WTC11 (cell line): ENCODE data around the gene PRKCB. TPM values are rescaled to one million over a fixed set of nuclear protein-coding genes. Genes with fewer than 3 reads are reported as not detected.

ENCODE experiments used
- ATAC-seq: fragments of 200-7000 bp; cut with Tn5 transposase; 2 replicates; pipeline ENCODE4 v1.10.0; 2021; ENCODE audit warnings: mild to moderate bottlenecking, moderate library complexity
- CTCF ChIA-PET: fragments of 300-600 bp; sonication (Branson Sonifier 250); formaldehyde crosslinking; loops from one replicate; lab custom pipeline; 2021; ENCODE audit warnings: antibody characterized with exemption; lab: Charles Lee
- POLR2A ChIA-PET: fragments of 350-600 bp; sonication (Branson Sonifier 250); formaldehyde crosslinking; loops from one replicate; lab custom pipeline; 2021; ENCODE audit warnings: antibody characterized with exemption; lab: Charles Lee
- DNase-seq: peaks from one replicate; pipeline ENCODE4 v3.0.0; 2021; ENCODE audit warnings: low spot score
- H3K27ac Mint-ChIP-seq: 2 replicates; pipeline ENCODE4 v1.8.0; 2021; ENCODE audit warnings: mixed read lengths
- H3K27me3 Mint-ChIP-seq: 2 replicates; pipeline ENCODE4 v1.8.0; 2021; ENCODE audit warnings: low read depth, mild to moderate bottlenecking, moderate library complexity, mixed read lengths
- H3K36me3 Mint-ChIP-seq: 2 replicates; pipeline ENCODE4 v1.8.0; 2021; ENCODE audit warnings: mixed read lengths
- H3K4me1 Mint-ChIP-seq: 2 replicates; pipeline ENCODE4 v1.8.0; 2022; ENCODE audit warnings: mixed read lengths
- H3K4me3 Mint-ChIP-seq: 2 replicates; pipeline ENCODE4 v1.8.0; 2021; ENCODE audit warnings: mild to moderate bottlenecking, moderate library complexity, mixed read lengths
- H3K9me3 Mint-ChIP-seq: 2 replicates; pipeline ENCODE4 v1.8.0; 2021; ENCODE audit warnings: mixed read lengths
- ELF4 ChIP-seq: sonication (generic); formaldehyde crosslinking; IDR thresholded peaks from 2 replicates; pipeline ENCODE4 v1.8.1; 2022; ENCODE audit warnings: low read depth, mild to moderate bottlenecking, moderate library complexity, missing genetic modification reagents
- EMX1 ChIP-seq: fragments of 250-450 bp; sonication (Bioruptor Pico); IDR thresholded peaks from 2 replicates; pipeline ENCODE4 v1.8.0; 2021; ENCODE audit warnings: mild to moderate bottlenecking
- FOXK1 ChIP-seq: sonication (generic); formaldehyde crosslinking; IDR thresholded peaks from 2 replicates; pipeline ENCODE4 v1.8.0; 2022; ENCODE audit warnings: mild to moderate bottlenecking, moderate library complexity, missing genetic modification reagents
- GABPB1 ChIP-seq: sonication (generic); formaldehyde crosslinking; IDR thresholded peaks from 2 replicates; pipeline ENCODE4 v1.8.1; 2023; ENCODE audit warnings: mild to moderate bottlenecking, missing genetic modification reagents
- HMGA2 ChIP-seq: fragments of 250-450 bp; sonication (Bioruptor Pico); IDR thresholded peaks from 2 replicates; pipeline ENCODE4 v1.4.0; 2021; ENCODE audit warnings: mild to moderate bottlenecking, moderate library complexity
- IRF2 ChIP-seq: sonication (generic); formaldehyde crosslinking; IDR thresholded peaks from 2 replicates; pipeline ENCODE4 v1.8.0; 2022; ENCODE audit warnings: low read depth, missing genetic modification reagents, borderline replicate concordance
- NFATC4 ChIP-seq: fragments of 250-450 bp; sonication (Bioruptor Pico); IDR thresholded peaks from 2 replicates; pipeline ENCODE4 v1.9.0; 2021; ENCODE audit warnings: mild to moderate bottlenecking
- NFYB ChIP-seq: sonication (generic); formaldehyde crosslinking; conservative IDR thresholded peaks from 2 replicates; pipeline ENCODE4 v1.8.0; 2022; ENCODE audit warnings: low read depth, missing genetic modification reagents
- NR3C1 ChIP-seq: sonication (generic); formaldehyde crosslinking; conservative IDR thresholded peaks from 2 replicates; pipeline ENCODE4 v1.8.1; 2023; ENCODE audit warnings: low read depth, mild to moderate bottlenecking, missing genetic modification reagents
- OVOL2 ChIP-seq: fragments of 250-450 bp; sonication (Bioruptor Pico); IDR thresholded peaks from 2 replicates; pipeline ENCODE4 v1.9.0; 2021; ENCODE audit warnings: mild to moderate bottlenecking, borderline replicate concordance
- RELA ChIP-seq: sonication (generic); formaldehyde crosslinking; IDR thresholded peaks from 2 replicates; pipeline ENCODE4 v1.8.1; 2022; ENCODE audit warnings: missing genetic modification reagents, mild to moderate bottlenecking, borderline replicate concordance
- SMAD4 ChIP-seq: sonication (generic); formaldehyde crosslinking; IDR thresholded peaks from 2 replicates; pipeline ENCODE4 v1.8.0; 2022; ENCODE audit warnings: mild to moderate bottlenecking, missing genetic modification reagents
- TP53 ChIP-seq: sonication (generic); formaldehyde crosslinking; IDR thresholded peaks from 2 replicates; pipeline ENCODE4 v1.8.1; 2023; ENCODE audit warnings: mild to moderate bottlenecking, missing genetic modification reagents
- ZNF121 ChIP-seq: sonication (generic); formaldehyde crosslinking; IDR thresholded peaks from 2 replicates; pipeline ENCODE4 v1.8.0; 2023; ENCODE audit warnings: missing genetic modification reagents
- ZNF317 ChIP-seq: sonication (generic); formaldehyde crosslinking; IDR thresholded peaks from 2 replicates; pipeline ENCODE4 v1.8.1; 2023; ENCODE audit warnings: low read depth, mild to moderate bottlenecking, moderate library complexity, missing genetic modification reagents, borderline replicate concordance
- ZNF423 ChIP-seq: fragments of 250-450 bp; sonication (Bioruptor Pico); IDR thresholded peaks from 2 replicates; pipeline ENCODE4 v2.1.2; 2022; ENCODE audit warnings: mild to moderate bottlenecking, moderate library complexity
- total RNA-seq: library from RNA; stranded (reverse); gene quantifications from 3 replicates; pipeline ENCODE4 v1.2.3, GENCODE V29; 2021
- TF ChIP-seq, protein P1 (sequence below): sonication (generic); formaldehyde crosslinking; IDR thresholded peaks from 2 replicates; pipeline ENCODE4 v1.8.1; 2022; ENCODE audit warnings: mild to moderate bottlenecking, missing genetic modification reagents, moderate library complexity, borderline replicate concordance
- TF ChIP-seq, protein P2 (sequence below): sonication (generic); formaldehyde crosslinking; IDR thresholded peaks from 2 replicates; pipeline ENCODE4 v1.8.1; 2022; ENCODE audit warnings: missing genetic modification reagents, borderline replicate concordance
- TF ChIP-seq, protein P3 (sequence below): sonication (generic); formaldehyde crosslinking; IDR thresholded peaks from 2 replicates; pipeline ENCODE4 v1.8.1; 2022; ENCODE audit warnings: low read depth, mild to moderate bottlenecking, moderate library complexity, missing genetic modification reagents, borderline replicate concordance
- TF ChIP-seq, protein P4 (sequence below): sonication (generic); formaldehyde crosslinking; IDR thresholded peaks from 2 replicates; pipeline ENCODE4 v1.8.0; 2022; ENCODE audit warnings: mild to moderate bottlenecking, missing genetic modification reagents
- TF ChIP-seq, protein P5 (sequence below): sonication (generic); formaldehyde crosslinking; IDR thresholded peaks from 2 replicates; pipeline ENCODE4 v1.8.0; 2022; ENCODE audit warnings: mild to moderate bottlenecking, missing genetic modification reagents

Gene PRKCB
- total RNA-seq, 1 experiment from 2014 or later, result 6.9 TPM

DNA sequence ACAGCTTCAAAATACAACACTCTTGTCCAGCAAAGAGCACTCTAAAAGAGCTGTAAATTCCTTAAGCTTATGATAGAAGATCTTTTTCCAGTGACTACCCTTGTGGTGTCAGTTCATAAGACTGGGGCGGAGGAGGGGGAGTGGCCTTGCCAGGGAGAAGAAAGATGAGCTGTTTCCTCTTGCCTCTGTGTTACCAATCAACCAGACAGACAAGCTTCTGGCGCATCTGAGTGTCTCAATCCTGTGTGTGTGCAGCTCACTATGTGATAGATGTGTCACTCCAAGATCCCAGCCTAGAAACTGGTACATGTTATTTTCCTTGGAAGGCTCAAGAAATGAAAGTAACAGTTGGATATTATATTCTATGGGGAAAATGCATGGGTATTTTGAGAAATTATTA is 253.0 kb downstream of the PRKCB start:
- Mint-ChIP-seq H3K27ac (no peak overlapping the region), H3K27me3 (no peaks in the 10 kb centered on the region), H3K36me3 (peaks cover 19% of the 10 kb centered on the region), H3K4me1 (peaks cover 9% of the 10 kb centered on the region), H3K4me3 (no peak overlapping the region), H3K9me3 (peaks cover 23% of the 10 kb centered on the region)
- TF ChIP-seq ZNF423 (no peak), OVOL2 (CRISPR knock-in tag) (no peak), NR3C1 (CRISPR knock-in tag) (no peak), TP53 (CRISPR knock-in tag) (no peak), RELA (CRISPR knock-in tag) (no peak), FOXK1 (no peak), HMGA2 (no peak)
- TF ChIP-seq, protein P1, sequence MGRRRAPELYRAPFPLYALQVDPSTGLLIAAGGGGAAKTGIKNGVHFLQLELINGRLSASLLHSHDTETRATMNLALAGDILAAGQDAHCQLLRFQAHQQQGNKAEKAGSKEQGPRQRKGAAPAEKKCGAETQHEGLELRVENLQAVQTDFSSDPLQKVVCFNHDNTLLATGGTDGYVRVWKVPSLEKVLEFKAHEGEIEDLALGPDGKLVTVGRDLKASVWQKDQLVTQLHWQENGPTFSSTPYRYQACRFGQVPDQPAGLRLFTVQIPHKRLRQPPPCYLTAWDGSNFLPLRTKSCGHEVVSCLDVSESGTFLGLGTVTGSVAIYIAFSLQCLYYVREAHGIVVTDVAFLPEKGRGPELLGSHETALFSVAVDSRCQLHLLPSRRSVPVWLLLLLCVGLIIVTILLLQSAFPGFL, result no peak
- ChIA-PET POLR2A (interaction anchor here (0.6 to 0.7 kb wide), 3 partner anchors 100 to 879 kb away, joined by 4 to 9 read pairs (median 7); no protein-coding TSS in a partner anchor), CTCF (interaction anchor here (0.5 to 1.6 kb wide), 7 partner anchors 8 to 428 kb away, joined by 3 to 10 read pairs (median 4); no protein-coding TSS in a partner anchor)
- DNase-seq (no peak), ATAC-seq (no peak)

DNA sequence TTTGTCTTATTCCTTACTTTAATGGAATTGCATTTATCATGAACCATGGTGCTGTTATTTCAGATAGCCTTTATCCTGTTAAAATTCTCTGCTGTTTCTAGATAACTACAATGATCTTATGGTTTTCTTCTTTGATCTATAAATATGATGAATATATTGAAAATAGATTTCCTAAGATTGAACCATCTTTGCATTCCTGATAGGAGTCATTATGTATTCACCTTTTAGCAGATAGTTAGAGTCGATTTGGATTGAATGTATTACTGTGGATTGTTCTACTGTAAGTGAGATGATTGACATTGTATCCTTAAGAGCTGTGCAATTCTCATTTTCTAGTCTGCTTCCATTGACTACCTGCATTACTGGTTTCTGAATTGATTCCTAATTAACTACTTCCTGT is 255.3 kb downstream of the PRKCB start:
- ATAC-seq, result no peak
- H3K4me3 Mint-ChIP-seq, result no peak overlapping the region
- POLR2A ChIA-PET, result interaction anchor here (0.7 kb wide), 1 partner anchor 113 kb away, joined by 3 read pairs; no protein-coding TSS in a partner anchor
- no peaks in the 10 kb centered on the region for H3K27me3 Mint-ChIP-seq
- TF ChIP-seq FOXK1 (no peak), EMX1 (no peak)
- no peak for DNase-seq
- CTCF ChIA-PET, result no interaction called here
- H3K27ac Mint-ChIP-seq, result no peak overlapping the region
- peaks cover 29% of the 10 kb centered on the region for H3K36me3 Mint-ChIP-seq
- peaks cover 33% of the 10 kb centered on the region for H3K9me3 Mint-ChIP-seq
- peaks cover 12% of the 10 kb centered on the region for H3K4me1 Mint-ChIP-seq

DNA sequence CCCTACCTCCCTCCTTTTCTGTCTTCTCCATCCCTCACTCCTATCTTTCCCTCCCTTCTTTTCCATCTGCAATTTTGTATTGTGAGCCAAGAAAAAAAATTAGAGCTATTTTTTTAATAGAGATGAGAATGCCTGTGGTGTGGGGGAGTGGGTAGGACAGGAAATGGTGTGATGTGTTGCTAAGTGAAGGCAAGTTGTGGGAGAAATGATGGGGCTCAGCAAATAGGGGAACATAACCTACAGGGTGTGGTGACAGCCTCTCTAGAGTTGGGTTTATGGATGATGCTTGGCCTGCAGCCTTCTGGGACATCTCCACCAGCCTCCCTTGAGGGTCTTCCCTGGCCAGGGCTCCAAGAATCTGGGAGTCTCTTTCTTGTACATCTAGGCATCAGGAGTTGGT is 257.3 kb downstream of the PRKCB start:
- POLR2A ChIA-PET, result no interaction called here
- no peaks in the 10 kb centered on the region for H3K27me3 Mint-ChIP-seq

DNA sequence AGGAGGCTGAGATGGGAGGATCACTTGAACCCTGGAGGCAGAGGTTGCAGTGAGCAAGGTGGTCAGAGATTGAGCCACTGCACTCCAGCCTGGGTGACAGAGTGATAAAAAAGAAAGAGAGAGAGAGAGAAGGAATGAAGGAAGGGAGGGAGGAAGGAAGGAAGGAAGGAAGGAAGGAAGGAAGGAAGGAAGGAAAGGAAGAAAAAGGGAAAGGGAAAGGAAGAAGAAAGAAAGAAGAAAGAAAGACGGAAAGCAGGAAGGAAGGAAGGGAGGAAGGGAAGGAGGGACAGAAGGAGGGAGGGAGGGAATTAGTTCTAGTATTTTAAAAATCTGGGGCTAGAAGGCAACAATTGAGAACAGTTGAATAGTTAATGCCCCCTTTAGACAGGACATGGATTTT is 258.9 kb downstream of the PRKCB start:
- Mint-ChIP-seq H3K4me1 (peaks cover 30% of the 10 kb centered on the region), H3K9me3 (peaks cover 38% of the 10 kb centered on the region), H3K27ac (no peak overlapping the region), H3K27me3 (no peaks in the 10 kb centered on the region), H3K36me3 (peaks cover 29% of the 10 kb centered on the region), H3K4me3 (no peak overlapping the region)
- TF ChIP-seq, protein P2, sequence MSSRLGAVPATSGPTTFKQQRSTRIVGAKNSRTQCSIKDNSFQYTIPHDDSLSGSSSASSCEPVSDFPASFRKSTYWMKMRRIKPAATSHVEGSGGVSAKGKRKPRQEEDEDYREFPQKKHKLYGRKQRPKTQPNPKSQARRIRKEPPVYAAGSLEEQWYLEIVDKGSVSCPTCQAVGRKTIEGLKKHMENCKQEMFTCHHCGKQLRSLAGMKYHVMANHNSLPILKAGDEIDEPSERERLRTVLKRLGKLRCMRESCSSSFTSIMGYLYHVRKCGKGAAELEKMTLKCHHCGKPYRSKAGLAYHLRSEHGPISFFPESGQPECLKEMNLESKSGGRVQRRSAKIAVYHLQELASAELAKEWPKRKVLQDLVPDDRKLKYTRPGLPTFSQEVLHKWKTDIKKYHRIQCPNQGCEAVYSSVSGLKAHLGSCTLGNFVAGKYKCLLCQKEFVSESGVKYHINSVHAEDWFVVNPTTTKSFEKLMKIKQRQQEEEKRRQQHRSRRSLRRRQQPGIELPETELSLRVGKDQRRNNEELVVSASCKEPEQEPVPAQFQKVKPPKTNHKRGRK, result 0 out of 2 replicates have a peak, but pooled peaks have one; percentile 74
- TF ChIP-seq, protein P3, sequence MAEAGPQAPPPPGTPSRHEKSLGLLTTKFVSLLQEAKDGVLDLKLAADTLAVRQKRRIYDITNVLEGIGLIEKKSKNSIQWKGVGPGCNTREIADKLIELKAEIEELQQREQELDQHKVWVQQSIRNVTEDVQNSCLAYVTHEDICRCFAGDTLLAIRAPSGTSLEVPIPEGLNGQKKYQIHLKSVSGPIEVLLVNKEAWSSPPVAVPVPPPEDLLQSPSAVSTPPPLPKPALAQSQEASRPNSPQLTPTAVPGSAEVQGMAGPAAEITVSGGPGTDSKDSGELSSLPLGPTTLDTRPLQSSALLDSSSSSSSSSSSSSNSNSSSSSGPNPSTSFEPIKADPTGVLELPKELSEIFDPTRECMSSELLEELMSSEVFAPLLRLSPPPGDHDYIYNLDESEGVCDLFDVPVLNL, result no peak
- ATAC-seq (no peak), DNase-seq (no peak)
- ChIA-PET CTCF (interaction anchor here (0.9 kb wide), 1 partner anchor 24 kb away, joined by 3 read pairs; no protein-coding TSS in a partner anchor), POLR2A (no interaction called here)

More for the DNA sequence above, 257.3 kb downstream of the PRKCB start:
- H3K4me3 Mint-ChIP-seq, result no peak overlapping the region
- no peak for ATAC-seq
- peaks cover 24% of the 10 kb centered on the region for H3K4me1 Mint-ChIP-seq
- H3K9me3 Mint-ChIP-seq, result peaks cover 38% of the 10 kb centered on the region
- CTCF ChIA-PET, result interaction anchor here (1.6 kb wide), 1 partner anchor 9 kb away, joined by 4 read pairs; no protein-coding TSS in a partner anchor
- no peak for DNase-seq
- peaks cover 29% of the 10 kb centered on the region for H3K36me3 Mint-ChIP-seq
- TF ChIP-seq, protein P4, sequence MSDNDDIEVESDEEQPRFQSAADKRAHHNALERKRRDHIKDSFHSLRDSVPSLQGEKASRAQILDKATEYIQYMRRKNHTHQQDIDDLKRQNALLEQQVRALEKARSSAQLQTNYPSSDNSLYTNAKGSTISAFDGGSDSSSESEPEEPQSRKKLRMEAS (CRISPR knock-in tag), result no peak
- TF ChIP-seq GABPB1 (CRISPR knock-in tag), result no peak
- no peak for TF ChIP-seq NFATC4 (CRISPR knock-in tag)
- TF ChIP-seq OVOL2 (CRISPR knock-in tag), result no peak
- no peak for TF ChIP-seq ZNF121 (CRISPR knock-in tag)
- TF ChIP-seq NFYB (CRISPR knock-in tag), result no peak
- TF ChIP-seq, protein P5, sequence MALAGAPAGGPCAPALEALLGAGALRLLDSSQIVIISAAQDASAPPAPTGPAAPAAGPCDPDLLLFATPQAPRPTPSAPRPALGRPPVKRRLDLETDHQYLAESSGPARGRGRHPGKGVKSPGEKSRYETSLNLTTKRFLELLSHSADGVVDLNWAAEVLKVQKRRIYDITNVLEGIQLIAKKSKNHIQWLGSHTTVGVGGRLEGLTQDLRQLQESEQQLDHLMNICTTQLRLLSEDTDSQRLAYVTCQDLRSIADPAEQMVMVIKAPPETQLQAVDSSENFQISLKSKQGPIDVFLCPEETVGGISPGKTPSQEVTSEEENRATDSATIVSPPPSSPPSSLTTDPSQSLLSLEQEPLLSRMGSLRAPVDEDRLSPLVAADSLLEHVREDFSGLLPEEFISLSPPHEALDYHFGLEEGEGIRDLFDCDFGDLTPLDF, result no peak
- no peak for TF ChIP-seq SMAD4
- TF ChIP-seq ZNF317 (CRISPR knock-in tag), result no peak
- no peak for TF ChIP-seq IRF2
- TF ChIP-seq ELF4 (CRISPR knock-in tag), result no peak
- no peak overlapping the region; the same call in 1 of the 2 replicates for H3K27ac Mint-ChIP-seq
